Keratinocyte (primary cell): ENCODE measurements around the gene PPTC7.

Source experiments
- EZH2 ChIP-seq: IDR thresholded peaks from one replicate; pipeline ENCODE4 v1.6.1; 2012; ENCODE audit warnings: inconsistent platforms, mild to moderate bottlenecking, low read length, moderate library complexity
- TF ChIP-seq, protein P1 (sequence below), 3 experiments: IDR thresholded peaks in 1 of 3; conservative IDR thresholded peaks in 1 of 3; optimal IDR thresholded peaks in 1 of 3; 2 replicates in 2 of 3; 3 replicates in 1 of 3; pipeline versions ENCODE3 to v1.5.1; 2011; ENCODE audit warnings: low read length in 3 of 3, mild to moderate bottlenecking in 3 of 3, moderate library complexity in 2 of 3, control low read depth in 1 of 3, inconsistent platforms in 1 of 3; ENCODE audit not compliant: insufficient read depth in 2 of 3; ENCODE audit errors: extremely low read depth in 1 of 3

DNA sequence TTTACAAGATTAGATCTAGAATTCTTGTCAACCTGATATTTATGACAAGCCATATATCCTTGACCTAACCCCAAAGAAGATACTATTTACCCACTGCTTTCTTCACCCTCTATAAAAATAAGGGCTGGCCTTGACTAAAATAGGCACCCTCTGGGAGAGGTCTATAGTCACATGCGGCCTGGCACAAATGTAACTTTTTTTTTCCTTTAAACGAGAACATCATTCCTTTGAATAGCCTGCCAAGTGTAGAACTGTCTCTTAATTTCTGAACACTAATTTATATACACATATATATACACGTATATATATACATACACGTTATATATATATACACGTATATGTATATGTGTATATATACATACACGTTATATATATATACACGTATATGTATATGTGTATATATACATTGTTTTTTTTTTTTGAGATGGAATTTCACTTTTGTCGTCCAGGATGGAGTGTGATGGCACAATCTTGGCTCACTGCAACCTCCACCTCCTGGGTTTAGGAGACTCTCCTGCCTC, 18.6 kb downstream of the PPTC7 start:
- TF ChIP-seq, protein P1, sequence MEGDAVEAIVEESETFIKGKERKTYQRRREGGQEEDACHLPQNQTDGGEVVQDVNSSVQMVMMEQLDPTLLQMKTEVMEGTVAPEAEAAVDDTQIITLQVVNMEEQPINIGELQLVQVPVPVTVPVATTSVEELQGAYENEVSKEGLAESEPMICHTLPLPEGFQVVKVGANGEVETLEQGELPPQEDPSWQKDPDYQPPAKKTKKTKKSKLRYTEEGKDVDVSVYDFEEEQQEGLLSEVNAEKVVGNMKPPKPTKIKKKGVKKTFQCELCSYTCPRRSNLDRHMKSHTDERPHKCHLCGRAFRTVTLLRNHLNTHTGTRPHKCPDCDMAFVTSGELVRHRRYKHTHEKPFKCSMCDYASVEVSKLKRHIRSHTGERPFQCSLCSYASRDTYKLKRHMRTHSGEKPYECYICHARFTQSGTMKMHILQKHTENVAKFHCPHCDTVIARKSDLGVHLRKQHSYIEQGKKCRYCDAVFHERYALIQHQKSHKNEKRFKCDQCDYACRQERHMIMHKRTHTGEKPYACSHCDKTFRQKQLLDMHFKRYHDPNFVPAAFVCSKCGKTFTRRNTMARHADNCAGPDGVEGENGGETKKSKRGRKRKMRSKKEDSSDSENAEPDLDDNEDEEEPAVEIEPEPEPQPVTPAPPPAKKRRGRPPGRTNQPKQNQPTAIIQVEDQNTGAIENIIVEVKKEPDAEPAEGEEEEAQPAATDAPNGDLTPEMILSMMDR (optimal IDR thresholded peaks at IDR 0.05 in 1 of 3, IDR thresholded peaks at IDR 0.05 in 1 of 3, conservative IDR thresholded peaks at IDR 0.05 in 1 of 3; ENCODE audit: extremely low read depth in 1 of 3, insufficient read depth in 2 of 3, low read length in 3 of 3) = no peak
- no peak for TF ChIP-seq EZH2
